ENCODE measurements around the gene ATP6V1G2.

Gene ATP6V1G2

GRCh38 chr6:31546958-31547726 lies 734 bp upstream of the ATP6V1G2 start, which contains the start of gene NFKBIL1:
Gene NFKBIL1, plus strand, starts transcription at chr6:31547608. Its CDS starts 87 bp downstream, at chr6:31547695.
- peak; percentile 98 for DNase-seq

GRCh38 chr6:31545291-31545690 lies 1.1 kb downstream of the ATP6V1G2 start:
- DNase-seq: no peak

- DNase-seq: no peak
These were observed 1.7 kb downstream of the ATP6V1G2 start for GRCh38 chr6:31544676-31545075.

- DNase-seq: no peak
These were observed 2.8 kb downstream of the ATP6V1G2 start for GRCh38 chr6:31543639-31544038.

- peak; percentile 97 for DNase-seq
These were observed 4.5 kb downstream of the ATP6V1G2 start, which contains the start of gene DDX39B for GRCh38 chr6:31541658-31542521. Gene DDX39B, minus strand, starts transcription at chr6:31542003. Its CDS starts 1,471 bp downstream, at chr6:31540532.

DNA sequence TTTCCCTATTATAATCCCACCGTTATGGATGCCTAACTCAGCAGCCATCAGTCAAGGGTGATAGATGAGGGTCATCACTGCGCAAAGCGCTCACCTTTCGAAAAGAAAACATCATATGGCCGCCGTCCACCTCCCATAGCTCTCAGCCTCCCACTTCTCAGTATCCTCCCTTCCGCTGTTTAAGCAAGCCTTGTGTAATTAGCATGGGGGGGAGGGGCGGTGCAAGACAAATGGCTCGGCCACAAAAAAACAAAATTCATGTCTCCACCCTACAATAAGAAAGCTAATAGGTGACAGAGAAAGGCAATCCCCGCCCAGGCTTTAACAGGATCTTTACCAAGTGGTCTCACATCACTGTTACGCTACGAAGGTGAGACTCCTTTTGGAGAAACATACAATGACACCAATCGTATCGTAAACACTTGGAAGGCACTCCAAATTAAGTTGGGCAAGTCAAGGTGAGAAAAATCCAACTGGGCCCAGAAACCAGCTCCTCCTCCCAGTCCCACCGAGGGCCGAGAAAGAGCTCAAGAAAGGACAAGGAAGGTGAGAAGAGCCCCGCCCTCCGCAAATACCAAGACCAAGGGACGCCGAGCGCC lies 5.2 kb downstream of the ATP6V1G2 start:
- DNase-seq: peak; percentile 48

GRCh38 chr6:31540640-31541039 lies 5.8 kb downstream of the ATP6V1G2 start:
- DNase-seq: no peak

DNA sequence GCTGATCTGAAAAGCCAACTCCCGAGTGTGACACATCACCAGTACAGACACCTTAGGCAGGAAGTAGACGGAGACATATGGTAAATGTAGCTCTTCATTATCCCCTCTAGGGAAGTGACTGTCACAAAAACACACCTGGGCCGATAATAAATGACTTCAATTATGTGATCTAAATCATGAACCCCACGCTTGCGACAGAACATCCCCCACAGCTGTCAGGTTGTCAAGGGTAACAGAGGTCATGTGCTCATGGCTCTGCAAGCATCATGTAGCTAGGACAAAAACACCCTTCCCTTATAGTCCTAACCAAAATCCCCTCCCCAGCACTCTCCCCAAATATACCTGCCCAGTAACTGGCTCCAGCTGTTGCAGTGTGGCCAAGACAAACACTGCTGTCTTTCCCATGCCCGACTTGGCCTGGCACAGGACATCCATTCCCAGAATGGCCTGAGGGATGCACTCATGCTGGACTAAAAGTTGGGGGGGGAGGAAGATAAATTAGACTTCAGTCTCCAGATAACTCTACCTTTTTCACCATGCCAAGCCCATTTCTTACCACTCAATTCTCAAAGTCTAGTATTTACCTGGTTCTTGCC lies 7.5 kb downstream of the ATP6V1G2 start:
- DNase-seq: no peak

DNA sequence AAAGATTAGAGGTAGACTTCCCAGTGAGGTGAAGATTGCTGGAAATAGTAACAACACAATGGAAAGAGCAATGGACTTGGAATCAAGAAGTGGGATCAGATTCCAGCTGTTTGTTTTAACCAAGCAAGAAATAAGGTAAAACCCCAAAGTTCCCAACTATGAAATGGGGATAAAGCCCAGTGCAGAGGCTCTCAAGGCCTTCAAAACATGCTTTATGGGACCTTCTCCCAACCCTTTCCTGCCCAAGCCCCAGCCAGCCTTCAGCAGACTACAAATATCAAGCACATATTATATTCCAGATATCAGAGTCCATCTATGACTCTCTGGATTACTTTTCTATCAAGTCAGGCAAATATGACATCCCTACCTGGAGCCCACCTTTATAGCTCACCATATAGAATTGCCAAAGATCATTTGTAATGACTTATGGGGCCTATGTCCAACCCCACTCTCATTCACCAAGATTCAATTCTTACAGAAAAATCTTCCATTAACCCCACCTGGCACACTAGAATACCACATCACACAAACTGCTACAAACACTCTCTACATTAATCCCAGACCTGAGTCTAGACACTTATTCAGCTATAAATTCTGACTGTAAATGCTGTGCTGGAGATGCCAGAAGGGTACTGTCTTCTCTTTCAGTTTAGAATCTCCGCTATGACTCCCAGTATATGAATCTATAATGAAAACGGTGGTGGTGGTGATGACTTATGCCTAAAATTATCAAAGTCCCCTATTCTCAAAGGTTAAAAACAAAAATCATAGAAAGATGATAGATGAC lies 10.7 kb downstream of the ATP6V1G2 start:
- no peak for DNase-seq

GRCh38 chr6:31534521-31535040 lies 11.8 kb downstream of the ATP6V1G2 start:
- DNase-seq: no peak

- DNase-seq: no peak
These were observed 12.4 kb downstream of the ATP6V1G2 start for GRCh38 chr6:31534011-31534410.

- DNase-seq: no peak
These were observed 13.0 kb downstream of the ATP6V1G2 start for GRCh38 chr6:31533455-31533841.

GRCh38 chr6:31532644-31533454 lies 13.6 kb downstream of the ATP6V1G2 start:
- no peak for DNase-seq

DNA sequence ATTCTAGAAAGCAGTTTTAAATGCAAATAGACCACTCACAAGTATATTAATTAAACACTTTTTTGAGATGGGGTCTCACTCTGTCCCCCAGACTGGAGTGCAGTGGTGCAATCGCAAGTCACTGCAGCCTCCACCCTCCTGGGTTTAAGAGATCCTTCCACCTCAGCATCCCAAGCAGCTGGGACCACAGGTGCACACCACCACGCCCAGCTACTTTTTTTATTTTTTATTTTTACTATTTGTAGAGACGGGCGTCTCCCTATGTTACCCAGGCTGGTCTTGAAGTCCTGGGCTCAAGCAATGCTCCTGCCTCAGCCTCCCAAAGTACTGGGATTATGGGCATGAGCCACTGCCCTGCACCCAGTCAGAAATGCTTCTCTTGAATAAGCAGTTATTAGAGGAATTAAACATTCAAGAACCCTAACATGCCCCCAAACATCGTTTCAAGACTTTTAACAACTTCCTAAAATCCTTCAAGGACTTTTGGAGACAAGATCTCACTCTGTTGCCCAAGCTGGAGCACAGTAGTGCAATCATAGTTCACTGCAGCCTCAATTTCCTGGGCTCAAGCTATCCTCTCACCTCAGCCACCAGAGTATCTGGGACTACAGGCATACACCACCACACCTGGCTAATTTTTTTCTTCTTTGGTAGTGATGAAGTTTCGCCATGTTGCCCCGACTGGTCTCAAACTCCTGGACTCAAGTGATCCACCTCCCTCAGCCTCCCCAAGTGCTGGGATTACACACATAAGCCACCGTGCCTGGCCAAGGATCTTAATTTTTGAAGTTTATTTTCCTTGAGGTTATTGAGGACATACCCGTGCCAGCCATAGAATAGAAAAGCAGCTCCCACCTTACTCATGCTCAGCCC lies 14.4 kb downstream of the ATP6V1G2 start:
- DNase-seq: no peak

DNA sequence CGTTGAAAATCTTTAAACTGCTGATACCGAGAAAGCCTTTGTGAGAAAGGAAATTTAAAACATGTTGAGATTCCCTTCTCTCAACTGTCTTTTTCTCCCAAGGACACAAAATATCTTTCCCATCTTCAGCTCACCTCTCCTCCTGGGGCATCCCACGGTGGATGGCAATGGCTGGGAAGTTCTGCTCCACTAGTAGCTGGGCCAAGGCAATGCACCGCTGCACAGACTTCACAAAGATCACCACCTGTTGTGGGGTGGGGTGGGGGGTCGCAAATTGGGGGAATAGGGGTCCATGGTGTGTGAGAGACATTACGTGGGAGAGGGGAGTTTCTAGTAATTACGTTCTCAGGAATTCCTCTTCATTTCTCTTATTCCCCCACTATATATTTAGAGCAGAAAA lies 15.2 kb downstream of the ATP6V1G2 start:
- no peak for DNase-seq

GRCh38 chr6:31530659-31531058 lies 15.7 kb downstream of the ATP6V1G2 start:
- DNase-seq: no peak

DNA sequence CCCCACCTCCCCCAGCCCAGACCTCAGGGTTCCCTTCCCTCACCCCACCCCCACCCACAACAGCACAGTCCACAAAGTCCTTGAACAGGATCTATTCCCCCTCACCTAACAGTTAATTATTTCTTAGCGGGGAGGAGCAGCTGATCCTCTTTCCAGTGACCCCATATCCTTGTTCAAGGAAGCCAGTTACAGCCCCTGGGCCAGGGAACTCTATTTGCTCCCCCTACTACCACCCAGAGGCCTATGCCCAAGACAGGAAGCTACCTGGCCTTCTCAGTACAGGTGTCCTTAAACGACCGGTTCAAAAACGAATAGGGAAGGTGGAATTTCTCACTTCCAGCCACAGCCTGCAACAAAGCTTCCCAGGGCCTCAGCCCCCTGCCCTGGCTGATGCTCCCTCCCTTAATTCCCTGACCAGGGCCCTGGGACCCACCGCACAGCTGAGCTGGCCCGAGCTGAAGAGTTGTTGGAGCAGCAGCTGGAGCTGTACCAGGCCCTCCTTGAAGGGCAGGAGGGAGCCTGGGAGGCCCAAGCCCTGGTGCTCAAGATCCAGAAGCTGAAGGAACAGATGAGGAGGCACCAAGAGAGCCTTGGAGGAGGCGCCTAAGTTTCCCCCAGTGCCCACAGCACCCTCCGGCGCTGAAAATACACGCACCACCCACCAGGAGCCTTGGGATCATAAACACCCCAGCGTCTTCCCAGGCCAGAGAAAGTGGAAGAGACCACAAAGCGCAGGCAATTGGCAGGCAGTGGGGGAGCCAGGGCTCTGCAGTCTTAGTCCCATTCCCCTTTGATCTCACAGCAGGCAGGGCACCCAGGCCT lies 16.9 kb downstream of the ATP6V1G2 start:
- DNase-seq: no peak

- DNase-seq: no peak
These were observed 17.5 kb downstream of the ATP6V1G2 start, which contains the start of gene MCCD1 for GRCh38 chr6:31528821-31529328. Gene MCCD1, plus strand, starts transcription at chr6:31528962. Its CDS starts 53 bp downstream, at chr6:31529015.

GRCh38 chr6:31528307-31528777 lies 18.1 kb downstream of the ATP6V1G2 start:
- DNase-seq: no peak

Data from fibroblast of skin of right quadriceps (primary cell).